NCI-H1930 (cell line): ENCODE results near the gene DIO3.

ENCODE experiments used
- DNase-seq, 2 experiments: peaks; one replicate each; lab custom pipeline; 2025; lab: John Stamatoyannopoulos, UW

Gene DIO3

DNA sequence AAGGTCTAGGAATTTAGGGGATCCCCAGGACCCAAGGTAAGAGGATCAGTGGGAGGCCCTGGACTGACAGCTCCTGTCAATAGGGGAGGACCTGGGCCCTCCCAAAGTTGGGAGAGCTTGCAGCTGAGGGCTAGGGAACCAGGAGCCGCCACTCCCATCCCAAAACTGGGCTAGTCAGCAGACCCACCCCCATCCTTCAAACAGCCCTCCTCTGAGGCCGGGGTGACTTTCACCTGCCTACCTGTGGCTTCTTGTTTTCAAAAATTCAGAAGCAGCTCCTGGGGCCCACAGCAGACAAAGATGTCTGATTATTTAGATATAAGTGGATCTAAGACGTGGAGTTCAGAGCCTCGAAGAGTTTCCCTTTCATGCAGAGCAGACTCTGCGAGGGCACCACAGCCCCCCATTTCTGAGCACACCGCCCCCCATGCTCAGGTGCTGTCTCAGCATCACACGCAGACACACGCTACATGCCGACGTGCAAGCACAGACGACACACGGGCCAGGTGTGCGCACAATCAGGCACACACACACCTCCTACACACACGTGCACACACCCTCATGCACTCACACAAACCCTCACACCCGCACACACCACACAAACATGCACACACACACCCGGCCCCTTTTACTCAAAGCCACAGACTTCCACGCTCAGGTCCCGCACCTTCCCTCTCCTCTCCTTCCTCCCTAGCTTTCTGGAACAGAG lies 21.9 kb downstream of the DIO3 start:
- DNase-seq = no peak

DNA sequence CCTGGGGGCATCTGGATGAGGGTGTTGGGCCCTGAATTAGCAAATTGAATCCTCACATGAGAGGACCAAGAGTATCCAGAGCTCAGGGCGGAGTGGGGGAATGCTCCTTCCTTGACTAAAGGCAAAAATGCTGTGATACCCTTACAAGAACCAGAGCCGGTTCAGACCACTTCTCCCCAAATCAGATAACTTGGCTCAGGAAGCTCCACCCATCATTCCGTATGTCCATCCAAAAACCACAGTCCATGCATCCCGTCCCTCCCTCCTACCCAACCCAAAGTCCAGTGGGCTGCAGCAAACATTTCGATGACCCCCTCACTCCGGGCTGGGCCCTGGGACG lies 22.4 kb downstream of the DIO3 start:
- no peak for DNase-seq

DNA sequence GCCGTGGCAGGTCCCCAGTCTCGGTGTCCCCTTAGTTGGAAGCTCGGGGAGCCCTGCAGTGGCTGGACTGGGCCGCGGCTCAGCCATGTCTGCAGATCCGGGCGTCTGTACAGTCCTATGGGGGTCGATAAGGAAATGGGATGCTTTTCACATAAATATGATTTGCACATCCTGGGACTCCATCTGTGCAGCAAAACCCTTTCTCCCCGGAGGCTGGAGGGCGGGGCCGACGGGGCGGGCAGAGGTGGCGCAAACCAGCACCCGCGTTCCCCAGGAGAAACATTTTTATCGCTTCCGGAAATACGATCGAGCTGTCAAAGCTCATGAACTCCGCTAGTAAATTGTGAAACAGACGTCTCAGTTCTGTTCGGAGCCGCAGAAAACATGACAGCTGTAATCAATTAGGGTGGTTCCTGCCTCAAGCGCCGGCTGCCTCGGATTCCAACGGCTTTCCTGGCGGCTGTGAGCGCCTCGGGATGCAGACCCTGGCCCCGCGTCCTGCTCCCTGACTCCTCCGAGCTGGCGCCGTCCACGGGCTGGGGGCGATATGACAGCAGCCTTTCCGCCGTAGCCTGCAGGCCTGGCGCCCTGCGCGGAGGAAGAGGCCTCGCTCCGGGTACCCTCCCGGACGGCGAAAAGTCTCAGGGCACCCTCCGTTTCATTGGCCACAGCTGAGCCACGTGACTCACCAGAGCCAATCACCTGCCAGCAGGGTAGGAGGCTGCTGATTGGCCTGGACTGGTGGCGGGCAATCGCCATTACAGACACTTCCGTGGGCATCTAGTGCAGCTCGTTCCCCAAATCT lies 23.0 kb downstream of the DIO3 start:
- DNase-seq = no peak

DNA sequence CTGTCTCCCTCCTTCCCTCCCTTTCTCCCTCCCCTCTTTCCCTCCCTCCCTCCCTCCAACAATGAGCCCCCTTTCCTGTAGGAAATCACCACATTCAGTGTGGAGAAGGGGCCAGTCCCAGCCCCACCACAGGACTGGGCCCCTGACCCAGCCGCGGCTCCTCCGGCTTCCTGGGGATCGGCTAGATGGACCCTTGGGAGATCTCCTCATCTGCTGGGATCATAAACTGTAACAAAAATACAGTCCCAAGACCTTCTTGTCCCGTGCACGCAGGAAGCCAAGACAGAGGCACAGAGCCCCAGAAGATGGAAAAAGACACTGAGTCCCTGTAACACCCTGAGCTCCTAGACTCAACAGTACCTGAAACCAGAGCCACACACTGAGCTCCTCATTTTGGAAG lies 23.9 kb downstream of the DIO3 start:
- DNase-seq = no peak

DNA sequence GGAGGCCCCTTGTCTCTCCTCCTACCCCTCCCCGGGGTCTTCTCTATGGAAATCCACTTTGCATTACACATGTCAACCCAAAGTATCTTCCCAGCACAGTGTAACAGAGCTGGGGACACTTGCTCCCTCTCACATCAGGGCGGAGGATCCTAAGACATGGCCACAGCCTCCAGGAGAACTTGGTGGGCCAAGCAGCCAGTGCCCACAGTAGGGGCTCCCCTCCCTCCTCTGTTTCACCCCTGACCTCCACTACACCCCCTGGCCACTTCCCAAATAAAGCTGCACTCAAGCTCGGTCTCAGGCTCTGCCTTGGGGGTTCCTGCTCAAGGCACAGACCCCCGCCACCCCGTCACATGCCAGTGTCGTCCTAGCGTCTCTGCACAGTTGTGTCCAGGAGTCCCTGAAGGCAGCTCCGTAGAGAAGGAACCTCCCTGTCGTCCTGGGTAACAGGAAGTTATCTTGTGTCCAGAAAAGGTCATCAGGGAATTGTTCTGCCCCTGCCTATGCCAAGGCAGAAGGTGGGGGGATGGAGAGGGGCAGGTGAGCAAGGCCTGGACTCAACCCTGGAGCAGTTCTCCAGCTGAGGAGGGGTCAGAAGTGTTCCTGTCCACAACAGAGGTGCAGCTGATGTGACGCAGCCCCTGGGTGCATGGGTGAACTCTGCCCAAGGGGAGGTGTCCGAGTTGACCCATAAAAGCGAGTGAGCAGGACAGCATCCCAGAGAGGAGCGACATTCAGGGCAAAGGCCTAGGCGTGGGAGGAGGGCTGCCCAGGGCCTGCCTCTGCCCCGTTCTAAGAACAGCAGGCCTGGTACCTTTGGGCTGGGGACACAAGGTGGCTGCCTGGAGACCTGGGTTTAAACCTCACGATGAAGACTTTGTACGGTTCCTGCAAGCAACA lies 25.5 kb downstream of the DIO3 start:
- DNase-seq = no peak

DNA sequence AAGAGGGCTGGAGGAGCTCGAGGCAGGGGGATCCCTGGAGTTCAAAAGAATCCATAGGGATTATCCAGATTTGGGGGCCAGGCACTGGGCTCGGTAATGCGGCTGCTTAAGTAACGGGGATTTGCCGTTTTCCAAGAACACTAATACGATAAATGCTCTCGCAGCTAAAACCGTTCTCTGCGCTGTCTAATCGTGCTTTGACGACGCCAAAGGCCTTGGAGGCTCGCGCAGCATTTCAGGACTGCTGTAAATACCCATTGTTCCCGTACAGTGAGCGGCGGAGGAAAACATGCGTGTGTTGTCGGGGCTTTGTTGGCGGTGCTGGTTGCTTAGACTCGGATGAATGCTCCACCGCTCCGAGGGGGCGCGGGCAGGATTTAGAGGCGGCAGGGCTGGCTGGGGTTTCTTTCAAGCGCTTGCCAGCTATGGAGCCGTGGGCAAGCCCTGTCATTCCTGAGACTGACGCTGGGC lies 26.2 kb downstream of the DIO3 start:
- no peak for DNase-seq

DNA sequence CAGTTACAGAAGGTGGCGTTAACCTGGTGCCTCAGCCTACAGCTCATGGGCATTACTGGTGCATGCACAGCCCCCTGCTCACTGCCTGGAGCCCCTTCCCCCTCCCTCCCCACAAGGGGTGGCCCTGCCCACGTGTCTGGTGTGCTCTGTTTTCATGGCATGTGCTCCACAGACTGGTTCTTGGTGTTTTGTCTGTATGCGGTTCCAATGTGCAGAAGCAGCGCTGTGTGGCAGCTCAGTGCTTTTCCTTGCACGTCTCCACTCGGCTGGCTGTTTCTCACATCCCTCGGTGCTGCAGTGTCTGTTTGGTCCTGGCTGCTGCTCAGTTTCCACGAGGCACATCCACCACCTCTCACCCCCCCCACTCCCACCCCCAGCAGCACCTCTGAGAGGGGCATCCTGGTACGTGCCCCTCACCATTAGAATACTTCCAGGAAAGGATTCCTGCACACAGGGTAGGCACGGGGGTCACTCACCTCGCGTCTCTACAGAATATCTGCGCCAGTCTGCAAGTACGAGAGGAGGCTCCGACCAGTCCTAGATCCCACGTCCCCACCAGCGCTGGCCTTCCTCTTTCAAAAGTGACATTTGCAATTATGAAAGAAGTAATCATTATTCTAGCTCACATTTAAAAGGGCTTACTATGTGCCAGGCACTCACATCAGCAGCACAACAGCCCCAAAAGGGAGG lies 27.1 kb downstream of the DIO3 start:
- DNase-seq = no peak

DNA sequence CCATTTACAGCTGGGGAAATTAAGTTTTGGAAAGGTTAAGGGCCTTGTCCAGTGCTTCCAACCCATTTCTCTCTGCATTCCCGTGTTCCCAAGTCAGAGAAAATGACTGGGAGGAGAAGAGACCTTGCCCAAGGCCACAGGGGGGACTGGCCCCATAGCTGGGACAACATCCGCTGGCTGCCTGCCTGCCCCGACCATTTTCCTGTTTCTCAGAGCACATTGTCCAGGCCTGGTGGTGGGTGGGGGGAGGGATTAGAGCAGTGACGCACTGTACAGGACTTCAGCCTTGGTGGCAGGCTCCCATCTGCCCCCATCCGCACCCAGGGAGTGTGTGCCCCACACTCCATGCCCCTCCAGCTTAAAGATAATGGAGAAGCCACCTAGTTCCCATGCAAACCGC lies 27.7 kb downstream of the DIO3 start:
- DNase-seq = no peak

DNA sequence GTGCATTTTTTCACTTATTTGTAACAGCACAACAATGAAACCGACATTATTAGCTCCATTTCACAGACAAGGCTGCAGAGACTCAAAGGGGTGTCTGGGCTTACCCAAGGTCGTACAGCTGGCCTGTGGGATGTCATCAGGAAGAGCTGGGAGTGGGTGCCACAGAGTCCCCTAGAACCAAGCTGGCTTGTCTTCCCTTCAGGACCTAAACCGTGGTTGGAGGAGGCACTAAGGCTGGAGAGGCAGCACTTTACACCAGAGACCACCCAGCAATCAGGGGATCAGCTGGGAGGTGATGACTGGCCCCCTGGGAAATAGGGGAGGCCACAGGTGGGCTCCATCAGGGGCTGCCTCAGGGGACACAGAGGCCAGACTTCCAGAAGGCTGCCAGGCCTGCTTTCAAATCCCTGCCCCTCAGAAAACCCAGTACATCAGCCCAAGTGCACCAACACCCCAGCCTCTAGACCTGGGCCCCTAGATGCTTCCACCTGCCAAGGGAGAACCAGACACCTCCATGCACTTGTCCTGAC lies 28.3 kb downstream of the DIO3 start:
- no peak for DNase-seq

DNA sequence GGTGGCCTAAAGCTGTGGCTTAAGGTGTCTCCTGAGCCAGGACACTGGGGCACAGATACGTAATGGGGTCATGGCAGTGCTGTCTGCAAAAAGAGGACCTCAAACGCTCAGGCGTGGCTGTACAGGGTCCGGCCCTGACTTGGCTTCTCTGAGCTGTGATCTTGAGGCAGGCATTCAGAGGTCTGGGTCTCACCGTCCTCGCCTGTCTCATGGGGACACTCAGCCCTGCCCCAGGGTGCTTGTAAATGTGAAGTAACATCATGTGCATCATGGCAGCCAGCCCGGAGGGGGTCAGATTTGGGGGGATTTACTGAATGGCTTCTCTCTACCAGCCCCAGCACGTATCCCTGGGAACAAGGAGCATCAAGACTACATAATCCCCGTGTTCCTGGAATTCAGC lies 28.8 kb downstream of the DIO3 start:
- DNase-seq = no peak

DNA sequence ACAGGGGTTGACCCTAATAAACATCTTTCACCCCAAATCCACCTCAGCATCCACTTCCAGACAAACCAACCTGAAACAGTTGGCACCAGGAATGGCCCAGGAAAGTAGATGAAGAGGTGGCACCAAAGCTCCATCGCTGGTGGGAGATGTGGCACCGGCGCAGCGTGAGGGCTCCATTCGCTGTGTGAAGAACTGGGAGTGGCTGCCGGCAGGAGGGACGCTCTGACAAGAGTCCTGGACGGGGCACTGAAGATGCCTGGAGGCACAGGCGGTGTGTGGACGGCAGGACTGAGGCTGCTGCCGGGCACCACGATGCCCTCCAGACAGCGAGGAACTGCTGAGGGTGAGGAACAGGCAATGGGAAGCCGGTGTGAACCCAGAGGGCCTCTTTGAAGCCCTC lies 29.3 kb downstream of the DIO3 start:
- DNase-seq = no peak

DNA sequence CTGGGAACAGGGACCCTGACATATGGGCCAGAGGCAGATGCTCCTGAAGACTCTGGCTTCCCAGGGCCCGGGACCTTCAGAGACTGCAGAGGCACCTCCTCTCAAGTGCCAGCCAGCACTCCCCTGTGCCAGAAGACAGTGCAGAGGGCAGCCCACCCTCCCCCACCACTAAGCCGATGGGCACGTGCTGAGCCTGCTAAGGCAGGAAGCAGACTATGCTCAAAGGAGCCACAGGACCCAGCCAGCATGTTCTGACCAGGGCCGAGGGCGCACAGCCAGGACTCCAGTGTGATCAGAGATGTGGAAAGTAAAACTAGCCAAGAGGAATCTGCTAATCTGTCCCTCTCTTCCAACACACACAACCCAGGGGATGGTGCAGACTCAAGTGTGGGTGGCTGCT lies 29.8 kb downstream of the DIO3 start:
- DNase-seq = no peak

DNA sequence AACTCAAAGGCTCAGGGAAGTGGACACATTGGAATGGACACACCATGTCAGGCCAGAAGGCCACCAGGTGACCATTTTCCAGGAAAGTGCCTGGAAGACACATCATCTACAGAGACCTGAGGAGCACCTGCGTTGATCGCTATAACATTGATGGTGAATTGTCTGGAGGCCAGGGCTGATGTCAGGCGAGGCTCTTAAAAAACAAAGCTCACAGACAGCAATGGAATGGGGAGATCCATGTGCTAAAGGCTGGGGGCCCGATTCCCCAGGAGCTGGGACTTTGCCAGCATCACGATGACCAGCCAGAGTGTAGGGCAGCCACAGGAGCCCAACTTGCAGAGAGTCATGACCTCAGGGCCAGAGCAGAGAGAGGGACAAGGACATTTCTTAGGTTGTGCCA lies 30.3 kb downstream of the DIO3 start:
- DNase-seq = no peak

DNA sequence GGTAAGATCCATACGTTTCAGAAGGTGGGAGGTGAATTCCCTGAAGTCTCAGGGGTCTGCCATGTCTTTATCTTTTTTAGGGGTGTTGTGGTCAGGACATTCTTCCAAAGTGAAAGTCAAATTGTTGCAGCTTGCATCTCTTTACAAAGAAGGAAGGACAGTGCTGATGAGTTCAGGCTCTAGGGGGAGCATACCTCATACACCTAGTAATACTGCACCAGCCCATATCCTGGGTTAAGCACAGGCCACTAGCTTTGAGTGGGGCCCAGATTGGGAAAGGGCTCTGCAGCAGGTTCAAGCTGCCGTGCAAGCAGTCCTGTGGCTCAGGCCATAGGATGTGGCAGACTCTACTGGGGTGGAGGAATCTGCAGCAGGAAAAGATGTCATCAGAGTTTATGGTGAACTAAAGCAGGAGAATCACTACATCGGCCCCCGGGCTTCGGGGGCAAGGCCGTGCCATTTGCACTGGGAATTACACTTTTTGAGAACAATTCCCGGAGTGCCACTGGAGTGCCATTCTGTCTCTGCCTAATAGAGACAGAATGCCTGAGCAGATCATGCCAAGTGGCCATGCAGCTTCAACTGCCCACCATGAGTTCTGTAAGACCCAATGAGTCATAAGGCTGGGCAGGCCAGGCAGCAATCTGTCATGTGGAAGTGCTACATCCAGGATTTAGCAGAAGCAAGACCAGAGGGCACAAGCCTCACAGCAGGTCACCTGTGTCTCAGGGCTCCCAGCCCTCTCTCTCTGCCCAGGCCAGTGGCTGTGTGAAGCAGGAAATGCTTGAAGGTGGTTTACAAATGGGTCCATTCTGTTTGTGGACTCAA lies 32.3 kb downstream of the DIO3 start:
- DNase-seq = no peak

DNA sequence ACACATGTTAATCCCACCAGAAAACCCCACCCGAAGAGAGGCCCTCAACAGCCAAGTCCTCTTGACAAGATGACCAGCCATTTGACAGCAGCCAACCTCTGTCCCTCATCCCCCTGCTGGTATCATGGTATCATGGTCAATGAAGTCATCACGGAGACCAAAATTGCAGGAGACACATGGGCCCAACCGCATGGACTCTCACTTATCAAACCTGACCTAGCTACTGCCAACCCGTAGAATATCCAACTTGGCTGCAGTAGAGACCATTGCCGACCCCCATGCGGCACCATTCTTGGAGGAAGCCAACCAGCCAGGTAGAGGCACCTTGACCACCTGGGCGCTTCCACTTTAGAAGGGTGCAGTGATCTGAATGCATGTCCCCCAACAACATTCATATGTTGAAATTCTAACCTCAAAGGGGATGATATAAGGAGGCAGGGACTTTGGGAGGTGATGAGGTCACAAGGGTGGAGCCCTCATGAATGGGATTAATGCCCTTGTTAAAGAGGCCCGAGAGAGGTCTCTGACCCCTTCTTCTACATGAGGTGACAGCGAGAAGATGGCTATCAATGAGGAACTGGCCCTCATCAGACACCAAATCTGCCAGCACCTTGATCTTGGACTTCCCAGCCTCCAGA lies 33.3 kb downstream of the DIO3 start:
- DNase-seq = no peak

DNA sequence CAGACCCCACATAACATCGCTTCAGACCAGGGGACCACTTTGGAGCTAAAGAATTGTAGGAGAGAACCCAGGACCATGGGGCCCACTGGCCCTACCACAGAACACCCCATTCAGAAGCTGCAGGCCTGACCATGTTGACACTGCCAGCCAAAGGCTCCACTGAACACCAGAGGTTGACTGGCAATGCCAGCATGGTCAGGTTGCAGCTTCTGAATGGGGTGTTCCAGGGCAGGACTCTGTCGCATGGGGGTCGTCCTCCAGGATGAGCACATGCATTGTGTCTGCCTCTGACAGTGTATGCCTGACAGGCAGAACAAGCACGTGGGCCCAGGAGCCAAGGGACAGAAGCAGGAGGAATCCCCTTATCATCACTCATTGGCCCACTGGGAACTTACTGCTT lies 34.1 kb downstream of the DIO3 start:
- DNase-seq = no peak

DNA sequence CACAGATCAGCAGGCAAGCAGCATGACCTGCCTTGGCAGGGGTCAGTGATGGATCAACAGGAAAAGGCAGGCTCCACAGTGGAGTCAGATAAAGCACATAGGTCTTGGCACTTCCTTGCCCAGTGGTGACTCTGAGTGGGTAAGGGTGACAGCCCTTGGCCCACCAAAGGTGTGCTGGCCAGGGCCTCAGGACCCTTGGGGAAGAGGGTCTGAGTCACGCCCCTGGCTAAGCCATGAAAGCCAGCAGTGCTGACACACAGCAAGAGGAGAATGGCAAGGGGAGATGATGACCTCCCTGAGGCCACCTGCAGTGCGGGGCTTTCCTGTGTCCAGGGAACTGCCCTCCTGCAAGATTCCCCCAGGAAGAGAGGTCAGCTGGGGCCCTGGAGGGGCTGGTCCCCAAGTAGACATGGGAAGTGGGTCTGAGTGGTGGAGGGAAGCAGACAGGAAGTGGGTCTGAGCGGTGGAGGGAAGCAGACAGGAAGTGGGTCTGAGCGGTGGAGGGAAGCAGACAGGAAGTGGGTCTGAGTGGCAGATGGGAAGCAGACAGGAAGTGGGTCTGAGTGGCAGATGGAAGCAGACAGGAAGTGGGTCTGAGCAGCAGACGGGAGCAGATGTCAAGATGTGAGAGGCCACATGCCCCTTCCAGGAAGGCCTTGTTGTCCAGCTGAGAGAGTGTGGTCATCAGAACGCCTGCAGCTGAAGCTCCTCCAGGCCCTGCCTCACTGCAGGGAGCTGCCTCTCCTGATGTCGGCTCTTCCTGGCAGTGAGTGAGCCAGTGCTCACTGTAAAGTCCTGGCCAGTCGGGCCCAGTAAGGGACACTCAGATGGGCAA lies 34.8 kb downstream of the DIO3 start:
- no peak for DNase-seq

DNA sequence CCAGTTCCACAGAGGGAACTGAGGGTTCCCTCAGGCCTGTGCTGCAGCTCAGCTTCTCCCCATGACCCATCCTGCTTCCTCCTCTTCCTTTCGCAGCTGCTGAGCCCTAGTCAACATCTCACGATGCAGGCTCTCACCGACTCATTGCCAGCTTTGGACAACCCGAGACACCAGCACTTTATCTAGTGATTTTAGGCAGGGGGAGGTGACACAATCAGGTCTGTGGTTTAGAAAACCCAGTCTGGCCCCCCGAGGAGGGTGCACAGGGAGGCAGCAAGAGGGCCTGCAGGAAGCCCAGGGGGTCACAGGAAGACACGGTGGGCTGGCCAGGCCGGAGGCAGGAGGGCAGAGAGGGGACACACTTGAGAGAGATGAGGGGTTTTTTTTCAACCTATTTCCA lies 35.4 kb downstream of the DIO3 start:
- DNase-seq = no peak

DNA sequence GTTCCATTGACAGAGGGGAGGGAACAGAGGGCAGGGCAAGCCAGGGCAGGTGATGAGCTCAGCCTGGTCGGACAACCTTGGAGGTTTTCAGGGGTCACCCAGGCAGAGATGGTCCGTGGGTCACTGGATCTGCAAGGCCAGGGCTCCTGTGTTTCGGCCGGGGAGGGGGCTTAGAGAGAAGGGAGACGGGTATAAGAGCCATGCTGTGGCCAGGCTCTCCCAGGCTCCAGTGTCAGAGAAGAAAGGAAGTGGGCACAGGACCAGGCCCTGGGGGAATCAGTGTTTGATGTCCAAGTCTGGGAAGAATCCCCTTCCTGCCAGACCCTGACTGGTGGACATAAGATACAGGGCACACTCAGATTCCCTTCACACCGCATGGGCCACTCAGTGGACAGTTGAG lies 36.9 kb downstream of the DIO3 start:
- DNase-seq = no peak
